SK-N-SH (cell line): ENCODE results near the gene SOWAHA. TPM values are rescaled to one million over a fixed set of nuclear protein-coding genes. Genes with fewer than 3 reads are reported as not detected.

ENCODE experiments used
- CTCF ChIA-PET: fragments of 300-600, 350-600 bp; formaldehyde crosslinking; extraction: SDS; loops from one replicate; lab custom pipeline; 2021; lab: Yijun Ruan, JAX
- POLR2A ChIA-PET: fragments of 350-600 bp; sonication (Branson Sonifier 250); formaldehyde crosslinking; extraction: SDS; loops from one replicate; lab custom pipeline; 2020; ENCODE audit warnings: antibody characterized with exemption, inconsistent platforms; lab: Yijun Ruan, JAX
- DNase-seq: peaks from one replicate; pipeline ENCODE4 v3.0.0; 2012
- H2AFZ ChIP-seq: fragments of 200-600 bp; sonication (generic); 2 replicates; pipeline ENCODE4 v1.8.1; 2016; ENCODE audit warnings: antibody characterized with exemption, mild to moderate bottlenecking, low read depth
- H3F3A ChIP-seq: fragments of 200-600 bp; sonication (generic); replicated peaks from 2 replicates; pipeline ENCODE3; 2016; ENCODE audit warnings: antibody characterized with exemption, mild to moderate bottlenecking; ENCODE audit not compliant: insufficient read depth
- H3K27ac ChIP-seq, 2 experiments: fragments of 200-500 bp in 1 of 2; fragments of 200-600 bp in 1 of 2; sonication (Bioruptor generic) in 1 of 2; sonication (generic), shearing (Covaris generic) in 1 of 2; 2 replicates each; pipeline versions ENCODE4 v1.5.1 to v1.6.1; 2014 to 2016; ENCODE audit warnings: low read depth in 2 of 2, inconsistent platforms in 1 of 2, low read length in 1 of 2, mild to moderate bottlenecking in 1 of 2, mixed read lengths in 1 of 2
- H3K27me3 ChIP-seq: fragments of 200-600 bp; sonication (generic), shearing (Covaris generic); 2 replicates; pipeline ENCODE4 v1.6.1; 2016; ENCODE audit warnings: mixed run types; ENCODE audit not compliant: insufficient read depth
- H3K36me3 ChIP-seq, 2 experiments: fragments of 200-500 bp in 1 of 2; fragments of 200-600 bp in 1 of 2; sonication (Bioruptor generic) in 1 of 2; sonication (generic) in 1 of 2; replicated peaks in 1 of 2; 2 replicates each; pipeline versions ENCODE3 to v1.5.1; 2014 to 2016; ENCODE audit warnings: low read length in 1 of 2, mild to moderate bottlenecking in 1 of 2; ENCODE audit not compliant: insufficient read depth in 2 of 2, control insufficient read depth in 1 of 2
- H3K4me1 ChIP-seq, 2 experiments: fragments of 200-500 bp in 1 of 2; fragments of 200-600 bp in 1 of 2; sonication (Bioruptor generic) in 1 of 2; sonication (generic), shearing (Covaris generic) in 1 of 2; 2 replicates each; pipeline versions ENCODE4 v1.5.1 to v1.6.1; 2014 to 2016; ENCODE audit warnings: low read depth in 1 of 2, low read length in 1 of 2, mixed run types in 1 of 2; ENCODE audit not compliant: insufficient read depth in 2 of 2, control insufficient read depth in 1 of 2
- H3K4me2 ChIP-seq: fragments of 200-600 bp; sonication (generic), shearing (Covaris generic); 2 replicates; pipeline ENCODE4 v1.6.1; 2017; ENCODE audit warnings: mixed run types
- H3K4me3 ChIP-seq, 2 experiments: fragments of 200-500 bp in 1 of 2; fragments of 200-600 bp in 1 of 2; sonication (Bioruptor generic) in 1 of 2; sonication (generic), shearing (Covaris generic) in 1 of 2; 2 replicates each; pipeline versions ENCODE4 v1.5.1 to v1.8.1; 2014 to 2016; ENCODE audit warnings: low read depth in 2 of 2, inconsistent platforms in 1 of 2, low read length in 1 of 2, mild to moderate bottlenecking in 1 of 2, mixed read lengths in 1 of 2, moderate library complexity in 1 of 2
- H3K79me2 ChIP-seq: fragments of 200-600 bp; sonication (generic); 2 replicates; pipeline ENCODE4 v1.8.1; 2017; ENCODE audit warnings: mild to moderate bottlenecking; ENCODE audit not compliant: insufficient read depth
- H3K9ac ChIP-seq: fragments of 200-600 bp; sonication (generic); 2 replicates; pipeline ENCODE4 v1.6.1; 2017; ENCODE audit warnings: mixed run types
- H3K9me2 ChIP-seq: fragments of 200-600 bp; sonication (generic); 2 replicates; pipeline ENCODE4 v1.6.1; 2017; ENCODE audit warnings: mixed run types
- H3K9me3 ChIP-seq: fragments of 200-600 bp; sonication (generic); 2 replicates; pipeline ENCODE4 v1.6.1; 2017; ENCODE audit warnings: mixed run types, mild to moderate bottlenecking, moderate library complexity
- H4K20me1 ChIP-seq: fragments of 200-600 bp; sonication (generic); 2 replicates; pipeline ENCODE4 v1.6.1; 2017; ENCODE audit warnings: mild to moderate bottlenecking, mixed run types; ENCODE audit not compliant: insufficient read depth
- CHD2 ChIP-seq: fragments of 150-350 bp; IDR thresholded peaks from 2 replicates; pipeline ENCODE4 v1.6.1; 2018; ENCODE audit warnings: low read length; ENCODE audit not compliant: partially characterized antibody
- ELF1 ChIP-seq: IDR thresholded peaks from 2 replicates; pipeline ENCODE4 v1.4.0; 2012
- EP300 ChIP-seq, 2 experiments: IDR thresholded peaks; 2 replicates each; pipeline versions ENCODE4 v1.4.0 to v1.6.1; 2012; ENCODE audit warnings: borderline replicate concordance in 1 of 2, low read depth in 1 of 2, low read length in 1 of 2
- FOSL2 ChIP-seq: IDR thresholded peaks from 2 replicates; pipeline ENCODE4 v1.4.0; 2012; ENCODE audit warnings: low read depth, mild to moderate bottlenecking, moderate library complexity, borderline replicate concordance
- GABPA ChIP-seq: IDR thresholded peaks from 2 replicates; pipeline ENCODE4 v1.4.0; 2012; ENCODE audit warnings: low read depth, mild to moderate bottlenecking
- POLR2AphosphoS5 ChIP-seq: IDR thresholded peaks from 2 replicates; pipeline ENCODE4 v1.6.1; 2012; ENCODE audit warnings: low read depth, low read length
- RFX5 ChIP-seq: IDR thresholded peaks from 2 replicates; pipeline ENCODE4 v1.6.1; 2012; ENCODE audit warnings: mild to moderate bottlenecking, improper control_type of control experiment, low read length
- SMC3 ChIP-seq: IDR thresholded peaks from 2 replicates; pipeline ENCODE4 v1.6.1; 2012; ENCODE audit warnings: low read depth, low read length, improper control_type of control experiment
- TCF12 ChIP-seq: IDR thresholded peaks from 2 replicates; pipeline ENCODE4 v1.4.0; 2012
- YY1 ChIP-seq: IDR thresholded peaks from 2 replicates; pipeline ENCODE4 v1.4.0; 2012; ENCODE audit warnings: low read depth, mild to moderate bottlenecking
- WGBS: methylation state at CpG from one replicate; pipeline ENCODE4 v1.1.6; 2017; ENCODE audit warnings: low lambda C conversion rate; 5-methylcytosine and 5-hydroxymethylcytosine counted together
- polyA plus RNA-seq, 3 experiments: library from polyadenylated mRNA; depleted of rRNA; stranded (reverse); fragments of >200 nt; gene quantifications; 2 replicates each; pipeline ENCODE4 v1.2.3, GENCODE V29; 2012
- TF ChIP-seq, protein P1 (sequence below): IDR thresholded peaks from 2 replicates; pipeline ENCODE4 v1.4.0; 2012; ENCODE audit warnings: low read depth
- TF ChIP-seq, protein P2 (sequence below): IDR thresholded peaks from 2 replicates; pipeline ENCODE4 v1.4.0; 2012; ENCODE audit warnings: low read depth, borderline replicate concordance
- TF ChIP-seq, protein P3 (sequence below): IDR thresholded peaks from 2 replicates; pipeline ENCODE4; 2012
- TF ChIP-seq, protein P4 (sequence below): IDR thresholded peaks from 2 replicates; pipeline ENCODE4 v1.6.1; 2012; ENCODE audit warnings: mild to moderate bottlenecking, low read depth, low read length, moderate library complexity

The SOWAHA gene
- polyA plus RNA-seq, 1 of the 3 experiments (the other 2 are of a cell fraction) = 0.30 TPM

DNA sequence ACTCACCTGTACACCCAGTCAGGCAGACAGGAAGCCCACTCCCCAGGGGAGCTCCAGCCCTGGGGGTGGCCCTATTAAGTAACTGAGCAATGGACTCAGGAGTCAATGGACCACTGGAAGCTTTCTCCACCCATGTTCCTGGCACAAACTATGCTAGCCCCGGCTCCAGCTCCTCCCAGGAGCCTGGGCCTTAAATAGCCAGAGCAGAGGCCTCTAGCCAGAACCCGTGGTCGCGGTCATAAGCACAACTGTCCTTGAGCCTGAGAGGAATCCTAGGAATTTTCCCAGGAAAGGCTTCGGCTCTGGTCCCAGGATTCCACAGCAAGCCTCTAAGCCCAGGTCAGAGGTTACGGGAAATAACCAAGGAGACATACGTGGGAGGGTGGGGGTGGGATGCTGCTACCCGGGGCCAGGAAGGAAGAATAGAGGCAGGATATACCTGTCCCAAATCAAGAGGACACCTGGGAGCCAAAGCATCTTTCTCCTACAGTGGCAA, 41.6 kb upstream of the SOWAHA start:
- CTCF ChIA-PET = no interaction called here
- Histone ChIP-seq H3F3A (no peaks in the 10 kb centered on the region), H3K9me2 (no peaks in the 10 kb centered on the region), H3K9me3 (no peaks in the 10 kb centered on the region), H4K20me1 (peaks cover 20% of the 10 kb centered on the region; the same call in 1 of the 2 replicates), H3K4me1 (peaks cover 19 to 51% of the 10 kb centered on the region in 2 experiments; a peak in 2 of 4 replicates), H3K4me2 (no peak overlapping the region), H3K27ac (no peak overlapping the region), H3K9ac (no peak overlapping the region), H3K27me3 (no peaks in the 10 kb centered on the region), H3K4me3 (no peak overlapping the region), H2AFZ (no peak overlapping the region), H3K36me3 (no peaks in the 10 kb centered on the region), H3K79me2 (peaks cover 93% of the 10 kb centered on the region)
- no peak for DNase-seq
- no peak for TF ChIP-seq EP300 (IDR thresholded peaks at IDR 0.05; ENCODE audit: borderline replicate concordance in 1 of 2, low read depth in 1 of 2, low read length in 1 of 2)
- no peak for TF ChIP-seq RFX5
- no peak for TF ChIP-seq YY1
- no peak for TF ChIP-seq TCF12
- TF ChIP-seq, protein P1, sequence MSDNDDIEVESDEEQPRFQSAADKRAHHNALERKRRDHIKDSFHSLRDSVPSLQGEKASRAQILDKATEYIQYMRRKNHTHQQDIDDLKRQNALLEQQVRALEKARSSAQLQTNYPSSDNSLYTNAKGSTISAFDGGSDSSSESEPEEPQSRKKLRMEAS = no peak
- no peak for TF ChIP-seq ELF1
- TF ChIP-seq POLR2AphosphoS5 = no peak
- no peak for TF ChIP-seq GABPA
- no peak for TF ChIP-seq CHD2
- no peak for TF ChIP-seq SMC3
- TF ChIP-seq, protein P2, sequence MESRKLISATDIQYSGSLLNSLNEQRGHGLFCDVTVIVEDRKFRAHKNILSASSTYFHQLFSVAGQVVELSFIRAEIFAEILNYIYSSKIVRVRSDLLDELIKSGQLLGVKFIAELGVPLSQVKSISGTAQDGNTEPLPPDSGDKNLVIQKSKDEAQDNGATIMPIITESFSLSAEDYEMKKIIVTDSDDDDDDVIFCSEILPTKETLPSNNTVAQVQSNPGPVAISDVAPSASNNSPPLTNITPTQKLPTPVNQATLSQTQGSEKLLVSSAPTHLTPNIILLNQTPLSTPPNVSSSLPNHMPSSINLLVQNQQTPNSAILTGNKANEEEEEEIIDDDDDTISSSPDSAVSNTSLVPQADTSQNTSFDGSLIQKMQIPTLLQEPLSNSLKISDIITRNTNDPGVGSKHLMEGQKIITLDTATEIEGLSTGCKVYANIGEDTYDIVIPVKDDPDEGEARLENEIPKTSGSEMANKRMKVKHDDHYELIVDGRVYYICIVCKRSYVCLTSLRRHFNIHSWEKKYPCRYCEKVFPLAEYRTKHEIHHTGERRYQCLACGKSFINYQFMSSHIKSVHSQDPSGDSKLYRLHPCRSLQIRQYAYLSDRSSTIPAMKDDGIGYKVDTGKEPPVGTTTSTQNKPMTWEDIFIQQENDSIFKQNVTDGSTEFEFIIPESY = no peak
- TF ChIP-seq FOSL2 = no peak
- TF ChIP-seq, protein P3, sequence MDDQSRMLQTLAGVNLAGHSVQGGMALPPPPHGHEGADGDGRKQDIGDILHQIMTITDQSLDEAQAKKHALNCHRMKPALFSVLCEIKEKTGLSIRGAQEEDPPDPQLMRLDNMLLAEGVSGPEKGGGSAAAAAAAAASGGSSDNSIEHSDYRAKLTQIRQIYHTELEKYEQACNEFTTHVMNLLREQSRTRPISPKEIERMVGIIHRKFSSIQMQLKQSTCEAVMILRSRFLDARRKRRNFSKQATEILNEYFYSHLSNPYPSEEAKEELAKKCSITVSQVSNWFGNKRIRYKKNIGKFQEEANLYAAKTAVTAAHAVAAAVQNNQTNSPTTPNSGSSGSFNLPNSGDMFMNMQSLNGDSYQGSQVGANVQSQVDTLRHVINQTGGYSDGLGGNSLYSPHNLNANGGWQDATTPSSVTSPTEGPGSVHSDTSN = no peak
- TF ChIP-seq, protein P4, sequence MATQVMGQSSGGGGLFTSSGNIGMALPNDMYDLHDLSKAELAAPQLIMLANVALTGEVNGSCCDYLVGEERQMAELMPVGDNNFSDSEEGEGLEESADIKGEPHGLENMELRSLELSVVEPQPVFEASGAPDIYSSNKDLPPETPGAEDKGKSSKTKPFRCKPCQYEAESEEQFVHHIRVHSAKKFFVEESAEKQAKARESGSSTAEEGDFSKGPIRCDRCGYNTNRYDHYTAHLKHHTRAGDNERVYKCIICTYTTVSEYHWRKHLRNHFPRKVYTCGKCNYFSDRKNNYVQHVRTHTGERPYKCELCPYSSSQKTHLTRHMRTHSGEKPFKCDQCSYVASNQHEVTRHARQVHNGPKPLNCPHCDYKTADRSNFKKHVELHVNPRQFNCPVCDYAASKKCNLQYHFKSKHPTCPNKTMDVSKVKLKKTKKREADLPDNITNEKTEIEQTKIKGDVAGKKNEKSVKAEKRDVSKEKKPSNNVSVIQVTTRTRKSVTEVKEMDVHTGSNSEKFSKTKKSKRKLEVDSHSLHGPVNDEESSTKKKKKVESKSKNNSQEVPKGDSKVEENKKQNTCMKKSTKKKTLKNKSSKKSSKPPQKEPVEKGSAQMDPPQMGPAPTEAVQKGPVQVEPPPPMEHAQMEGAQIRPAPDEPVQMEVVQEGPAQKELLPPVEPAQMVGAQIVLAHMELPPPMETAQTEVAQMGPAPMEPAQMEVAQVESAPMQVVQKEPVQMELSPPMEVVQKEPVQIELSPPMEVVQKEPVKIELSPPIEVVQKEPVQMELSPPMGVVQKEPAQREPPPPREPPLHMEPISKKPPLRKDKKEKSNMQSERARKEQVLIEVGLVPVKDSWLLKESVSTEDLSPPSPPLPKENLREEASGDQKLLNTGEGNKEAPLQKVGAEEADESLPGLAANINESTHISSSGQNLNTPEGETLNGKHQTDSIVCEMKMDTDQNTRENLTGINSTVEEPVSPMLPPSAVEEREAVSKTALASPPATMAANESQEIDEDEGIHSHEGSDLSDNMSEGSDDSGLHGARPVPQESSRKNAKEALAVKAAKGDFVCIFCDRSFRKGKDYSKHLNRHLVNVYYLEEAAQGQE = no peak
- POLR2A ChIA-PET = no interaction called here
- WGBS = 92% methylated on average over 8 of the region's 8 CpGs
